Stimulated activated naive CD8-positive, alpha-beta T cell treated with anti-CD3 and anti-CD28 coated beads, Interleukin-15, Interleukin-2, amounts not matched to agents 100 ng/mL and 50 ng/mL, for 24 hours (primary cell): ENCODE data around the gene JUN.

Experiments used
- H3K27ac Mint-ChIP-seq: one replicate; pipeline ENCODE4 v1.8.0; 2021; ENCODE audit warnings: mild to moderate bottlenecking, mixed read lengths
- H3K27me3 Mint-ChIP-seq: one replicate; pipeline ENCODE4 v1.8.0; 2021; ENCODE audit warnings: mixed read lengths
- H3K36me3 Mint-ChIP-seq: one replicate; pipeline ENCODE4 v1.8.0; 2021; ENCODE audit warnings: low read depth, mixed read lengths
- H3K4me1 Mint-ChIP-seq: one replicate; pipeline ENCODE4 v1.8.0; 2021; ENCODE audit warnings: low read depth, mixed read lengths
- H3K4me3 Mint-ChIP-seq: one replicate; pipeline ENCODE4 v1.8.0; 2021; ENCODE audit warnings: mild to moderate bottlenecking, mixed read lengths
- H3K9me3 Mint-ChIP-seq: one replicate; pipeline ENCODE4 v1.8.0; 2021; ENCODE audit warnings: mixed read lengths

JUN gene

DNA sequence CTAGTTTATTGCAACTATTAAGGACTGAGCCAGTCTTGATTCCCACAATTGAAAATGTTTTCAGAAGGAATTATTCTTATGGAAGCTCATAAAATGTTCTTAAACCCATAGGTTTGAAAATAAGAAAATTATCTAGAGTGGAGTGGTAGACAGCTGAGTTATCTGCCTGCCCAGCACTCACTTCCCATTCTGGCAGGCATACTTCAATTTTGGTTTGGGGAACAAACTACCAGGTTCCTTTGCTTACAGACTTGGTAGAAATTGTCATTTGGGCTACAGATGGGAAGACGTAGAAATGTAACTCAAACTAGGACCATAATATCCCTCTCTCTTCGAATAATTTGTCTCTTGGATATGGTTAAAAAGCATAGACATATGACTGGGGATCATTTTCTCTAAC lies 18.4 kb downstream of the JUN start:
- Mint-ChIP-seq H3K9me3 (no peaks in the 10 kb centered on the region), H3K36me3 (no peaks in the 10 kb centered on the region), H3K27me3 (peaks cover 9% of the 10 kb centered on the region), H3K4me1 (no peaks in the 10 kb centered on the region), H3K27ac (no peak overlapping the region), H3K4me3 (no peak overlapping the region)

DNA sequence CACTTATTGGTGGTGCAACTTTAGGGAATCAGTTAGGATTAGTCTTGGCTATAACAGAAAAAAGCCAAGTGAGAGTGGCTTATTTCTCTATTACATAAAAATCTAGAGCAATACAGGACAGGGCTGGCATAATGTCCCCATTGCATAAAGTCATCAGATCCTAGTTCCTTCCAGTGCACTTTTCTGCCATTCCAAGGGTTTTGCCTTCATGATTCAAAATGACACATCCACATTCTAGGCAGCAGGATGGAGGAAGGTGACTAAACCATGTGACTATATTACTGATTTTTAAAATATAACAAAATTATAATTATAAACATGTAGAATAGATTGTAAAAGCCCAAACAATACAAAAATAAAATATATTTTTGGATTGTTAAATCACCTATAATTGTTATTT lies 18.8 kb downstream of the JUN start:
- Mint-ChIP-seq H3K36me3 (no peaks in the 10 kb centered on the region), H3K4me3 (no peak overlapping the region), H3K4me1 (no peaks in the 10 kb centered on the region), H3K27ac (no peak overlapping the region), H3K9me3 (no peaks in the 10 kb centered on the region), H3K27me3 (peaks cover 9% of the 10 kb centered on the region)

DNA sequence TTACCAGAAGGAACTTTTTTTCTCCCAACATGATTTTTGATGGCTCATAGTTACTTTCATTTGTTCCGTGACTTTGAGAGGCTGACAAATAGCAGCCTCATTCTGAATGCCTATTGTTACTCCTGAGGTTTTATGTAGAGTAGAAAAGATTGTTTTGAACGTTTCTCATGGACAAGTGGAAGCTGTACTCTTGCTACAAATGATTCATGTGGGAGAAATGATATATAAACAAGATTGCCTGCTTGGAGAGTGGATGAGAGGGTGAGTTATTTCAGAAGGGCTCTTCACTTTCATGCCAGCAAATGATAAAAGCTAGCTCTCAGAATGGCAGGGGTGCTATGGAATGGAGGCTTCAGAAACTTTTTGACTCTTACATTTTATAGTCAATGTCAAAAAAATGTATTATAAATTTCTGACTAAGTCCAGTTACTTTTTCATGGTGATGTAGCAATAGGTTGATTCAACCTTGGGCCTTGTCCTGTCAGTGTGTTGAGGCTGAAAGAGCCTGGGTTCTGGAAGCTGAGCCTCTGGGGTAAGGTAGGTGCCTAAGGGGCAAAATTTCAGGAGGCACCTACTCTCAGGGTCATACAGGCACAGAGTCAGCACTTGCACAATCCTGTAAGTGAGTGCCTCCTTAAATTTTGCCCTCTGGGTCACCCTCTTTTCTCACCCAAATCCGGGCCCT lies 19.4 kb downstream of the JUN start:
- Mint-ChIP-seq H3K36me3 (no peaks in the 10 kb centered on the region), H3K27me3 (peaks cover 9% of the 10 kb centered on the region), H3K4me1 (no peaks in the 10 kb centered on the region), H3K4me3 (no peak overlapping the region), H3K27ac (no peak overlapping the region), H3K9me3 (no peaks in the 10 kb centered on the region)

- Mint-ChIP-seq H3K4me3 (no peak overlapping the region), H3K9me3 (no peaks in the 10 kb centered on the region), H3K36me3 (no peaks in the 10 kb centered on the region), H3K27ac (no peak overlapping the region), H3K4me1 (no peaks in the 10 kb centered on the region), H3K27me3 (peaks cover 9% of the 10 kb centered on the region)
These were observed 20.6 kb downstream of the JUN start for GRCh38 chr1:58763214-58763613.

DNA sequence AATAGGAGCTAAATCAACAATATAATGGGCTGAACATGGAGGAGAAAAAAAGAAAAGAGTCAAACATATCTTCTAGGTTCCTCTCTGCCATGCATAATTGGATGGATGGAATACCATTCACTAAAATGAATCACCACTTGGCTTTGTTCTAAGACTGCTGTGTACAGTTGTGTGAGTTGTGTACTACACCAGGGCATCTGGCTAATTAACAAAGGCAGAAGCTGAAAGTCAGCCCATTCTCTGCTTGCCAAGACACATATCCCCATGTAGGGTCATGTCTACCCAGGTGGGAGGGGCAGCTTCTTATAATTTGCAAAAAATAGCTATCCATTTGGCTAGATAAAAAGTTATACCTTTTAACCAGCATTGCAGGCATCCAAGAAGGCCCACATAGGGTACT lies 21.0 kb downstream of the JUN start:
- Mint-ChIP-seq H3K27me3 (peaks cover 9% of the 10 kb centered on the region), H3K9me3 (no peaks in the 10 kb centered on the region), H3K4me3 (no peak overlapping the region), H3K27ac (no peak overlapping the region), H3K36me3 (no peaks in the 10 kb centered on the region), H3K4me1 (no peaks in the 10 kb centered on the region)

- Mint-ChIP-seq H3K36me3 (no peaks in the 10 kb centered on the region), H3K27ac (peak overlapping the region; percentile 89), H3K9me3 (peaks cover 4% of the 10 kb centered on the region), H3K4me1 (peaks cover 49% of the 10 kb centered on the region), H3K4me3 (peak overlapping the region; percentile 24), H3K27me3 (no peaks in the 10 kb centered on the region)
These were observed 28.4 kb downstream of the JUN start for GRCh38 chr1:58755468-58755872.

- Mint-ChIP-seq H3K9me3 (peaks cover 4% of the 10 kb centered on the region), H3K36me3 (no peaks in the 10 kb centered on the region), H3K27me3 (no peaks in the 10 kb centered on the region), H3K4me3 (no peak overlapping the region), H3K4me1 (peaks cover 49% of the 10 kb centered on the region), H3K27ac (peak overlapping the region; percentile 89)
These were observed 29.0 kb downstream of the JUN start for GRCh38 chr1:58754683-58755467.

DNA sequence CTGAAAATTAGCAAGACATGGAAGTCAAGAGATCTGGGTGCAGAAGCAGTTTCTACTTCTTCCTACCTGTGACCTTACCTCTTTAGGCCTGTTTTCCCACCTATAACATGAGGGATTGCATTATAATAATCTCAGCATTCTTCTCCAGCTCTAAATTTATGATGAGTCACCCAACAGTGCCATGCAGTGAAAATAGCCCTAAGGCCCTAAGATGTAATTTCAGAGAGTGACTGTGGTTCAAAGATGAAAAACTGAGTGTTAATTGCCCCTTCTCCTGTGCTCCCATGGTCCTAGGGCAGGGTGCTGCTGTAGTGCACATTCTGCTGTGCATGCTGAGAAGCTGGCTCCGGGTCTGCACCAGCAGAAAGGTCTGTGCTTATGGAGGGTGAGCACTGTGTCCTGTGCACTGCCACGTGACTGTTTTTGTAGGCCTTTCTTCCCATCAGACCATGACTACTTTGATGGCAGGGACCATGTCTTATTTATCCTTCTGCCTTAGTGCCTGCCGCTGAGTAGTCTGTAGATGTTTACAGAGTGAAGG lies 29.7 kb downstream of the JUN start:
- peaks cover 52% of the 10 kb centered on the region for H3K4me1 Mint-ChIP-seq
- no peaks in the 10 kb centered on the region for H3K27me3 Mint-ChIP-seq
- peaks cover 4% of the 10 kb centered on the region for H3K9me3 Mint-ChIP-seq
- H3K36me3 Mint-ChIP-seq, result no peaks in the 10 kb centered on the region
- H3K27ac Mint-ChIP-seq, result no peak overlapping the region
- no peak overlapping the region for H3K4me3 Mint-ChIP-seq

- no peak overlapping the region for H3K27ac Mint-ChIP-seq
- peaks cover 4% of the 10 kb centered on the region for H3K9me3 Mint-ChIP-seq
- peaks cover 52% of the 10 kb centered on the region for H3K4me1 Mint-ChIP-seq
- no peak overlapping the region for H3K4me3 Mint-ChIP-seq
- H3K27me3 Mint-ChIP-seq, result no peaks in the 10 kb centered on the region
- H3K36me3 Mint-ChIP-seq, result no peaks in the 10 kb centered on the region
These were observed 30.4 kb downstream of the JUN start for GRCh38 chr1:58753431-58753866.

- Mint-ChIP-seq H3K27ac (peak overlapping the region; percentile 18), H3K4me1 (peaks cover 26% of the 10 kb centered on the region), H3K27me3 (peaks cover 7% of the 10 kb centered on the region), H3K4me3 (no peak overlapping the region), H3K9me3 (peaks cover 2% of the 10 kb centered on the region), H3K36me3 (no peaks in the 10 kb centered on the region)
These were observed 34.2 kb downstream of the JUN start for GRCh38 chr1:58749646-58750045.

DNA sequence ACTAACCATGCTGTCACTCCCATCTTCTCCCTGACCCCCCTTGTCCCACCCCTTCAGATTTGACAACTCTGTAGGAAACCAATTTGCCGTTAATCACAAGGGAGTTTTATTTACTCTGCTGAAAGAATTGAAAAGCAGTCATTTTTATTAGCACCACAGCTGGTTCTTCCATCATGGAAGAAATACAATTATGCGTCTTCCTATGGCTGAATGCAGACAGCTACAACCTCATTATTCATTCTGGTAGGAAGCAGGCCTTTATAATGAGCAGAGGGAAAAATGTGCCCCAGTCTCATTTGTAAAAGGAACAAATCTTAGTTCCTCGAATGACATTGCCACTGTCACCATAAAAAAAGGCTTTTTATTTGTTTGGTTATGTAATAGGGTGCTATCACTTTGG lies 35.2 kb downstream of the JUN start:
- Mint-ChIP-seq H3K4me1 (peaks cover 17% of the 10 kb centered on the region), H3K27ac (no peak overlapping the region), H3K4me3 (no peak overlapping the region), H3K9me3 (no peaks in the 10 kb centered on the region), H3K36me3 (no peaks in the 10 kb centered on the region), H3K27me3 (peaks cover 7% of the 10 kb centered on the region)

DNA sequence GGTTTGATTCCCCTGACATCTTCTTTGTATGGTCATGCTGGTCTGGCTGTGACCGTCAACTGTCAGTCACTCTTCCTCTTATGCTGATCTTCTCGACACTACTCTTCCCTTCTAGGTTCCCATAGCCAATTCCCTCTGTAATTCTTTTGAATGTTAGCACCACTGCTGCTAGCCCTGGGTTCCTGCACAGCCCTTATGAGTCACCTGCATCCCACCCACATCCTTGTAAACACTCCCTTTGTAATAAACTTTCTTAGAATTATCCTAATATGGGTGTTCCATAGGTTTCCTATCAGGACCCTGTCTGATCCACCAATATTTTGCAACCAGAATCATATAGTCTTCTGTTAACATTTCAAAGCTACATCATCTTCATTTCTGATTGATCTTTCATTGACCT lies 37.1 kb downstream of the JUN start:
- Mint-ChIP-seq H3K27ac (no peak overlapping the region), H3K27me3 (peaks cover 7% of the 10 kb centered on the region), H3K4me3 (no peak overlapping the region), H3K4me1 (peaks cover 3% of the 10 kb centered on the region), H3K36me3 (no peaks in the 10 kb centered on the region), H3K9me3 (no peaks in the 10 kb centered on the region)

DNA sequence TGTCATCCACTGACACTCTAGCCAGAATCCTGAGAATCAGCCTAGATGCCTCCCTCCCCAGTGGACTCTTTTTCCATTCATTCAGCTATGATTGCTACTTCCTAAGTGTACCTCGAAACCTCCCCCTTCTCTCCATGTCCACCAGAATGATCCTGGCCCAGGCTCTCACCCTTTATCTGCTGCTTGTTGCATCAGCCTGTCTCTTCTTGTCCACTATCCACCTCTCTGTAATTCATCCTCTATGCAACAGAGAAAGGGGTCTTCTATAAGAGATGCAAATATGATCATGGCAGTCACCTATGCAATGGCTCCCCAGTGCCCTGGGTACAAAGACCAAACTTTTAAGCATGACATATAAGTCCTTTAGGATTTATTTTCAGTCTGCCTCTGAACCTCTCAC lies 37.7 kb downstream of the JUN start:
- no peaks in the 10 kb centered on the region for H3K9me3 Mint-ChIP-seq
- H3K27me3 Mint-ChIP-seq, result peaks cover 7% of the 10 kb centered on the region
- peaks cover 3% of the 10 kb centered on the region for H3K4me1 Mint-ChIP-seq
- H3K36me3 Mint-ChIP-seq, result no peaks in the 10 kb centered on the region
- no peak overlapping the region for H3K4me3 Mint-ChIP-seq
- peak overlapping the region; percentile 36 for H3K27ac Mint-ChIP-seq

GRCh38 chr1:58745666-58746065 lies 38.2 kb downstream of the JUN start:
- Mint-ChIP-seq H3K9me3 (no peaks in the 10 kb centered on the region), H3K27ac (peak overlapping the region; percentile 46), H3K36me3 (no peaks in the 10 kb centered on the region)

GRCh38 chr1:58745117-58745516 lies 38.7 kb downstream of the JUN start:
- H3K9me3 Mint-ChIP-seq, result no peaks in the 10 kb centered on the region
- no peak overlapping the region for H3K4me3 Mint-ChIP-seq
- H3K27me3 Mint-ChIP-seq, result peaks cover 7% of the 10 kb centered on the region
- peaks cover 3% of the 10 kb centered on the region for H3K4me1 Mint-ChIP-seq
- no peak overlapping the region for H3K27ac Mint-ChIP-seq
- H3K36me3 Mint-ChIP-seq, result no peaks in the 10 kb centered on the region

More at GRCh38 chr1:58745666-58746065, 38.2 kb downstream of the JUN start:
- Mint-ChIP-seq H3K27me3 (peaks cover 7% of the 10 kb centered on the region), H3K4me1 (peaks cover 3% of the 10 kb centered on the region), H3K4me3 (no peak overlapping the region)
